ENCODE measurements around the gene NRF1. TPM values are rescaled to one million over a fixed set of nuclear protein-coding genes. Genes with fewer than 3 reads are reported as not detected.
A peak's percentile ranks its signal among the peaks of the same experiment; 100 is the strongest.
"Not testable (repeated sequence)": the region's sequence is repeated elsewhere in the genome, so short reads cannot be mapped to it uniquely, and the experiment has no call there.

Gene NRF1
- total RNA-seq, 2 donors from 2014 or later = 22.9 to 26.4 TPM

GRCh38 chr7:129671266-129671665, 59.7 kb downstream of the NRF1 start:
- no peak overlapping the region for H3K27ac Mint-ChIP-seq
- WGBS, 2 experiments (ENCODE audit: insufficient coverage in 1 of 2, insufficient read length in 1 of 2) = 93 to 96% methylated on average over 7 to 9 of the region's 9 CpGs
- no peak overlapping the region for H3K27ac ChIP-seq (ENCODE audit: low read depth, low read length)
- peaks cover 51% of the 10 kb centered on the region for H3K36me3 ChIP-seq (ENCODE audit: control insufficient read depth, insufficient read depth, low read length)
- no peak for TF ChIP-seq CTCF (conservative IDR thresholded peaks at IDR 0.05)
- no peak for DNase-seq
- H3K9ac ChIP-seq (ENCODE audit: extremely low read depth, low read length, poor library complexity, severe bottlenecking) = no peak overlapping the region
- H3K36me3 Mint-ChIP-seq (ENCODE audit: low read depth) = peaks cover 30% of the 10 kb centered on the region
- peaks cover 21% of the 10 kb centered on the region for H3K9me3 Mint-ChIP-seq
- H3K4me1 ChIP-seq (ENCODE audit: control insufficient read depth, insufficient read depth, low read length) = no peaks in the 10 kb centered on the region
- H3K4me3 Mint-ChIP-seq = no peak overlapping the region
- no peaks in the 10 kb centered on the region for H3K4me1 Mint-ChIP-seq
- no peak overlapping the region for H3K4me3 ChIP-seq (ENCODE audit: low read length)
- H3K9me3 ChIP-seq (ENCODE audit: control insufficient read depth, low read length) = peaks cover 39% of the 10 kb centered on the region
- H3K27me3 ChIP-seq (ENCODE audit: control insufficient read depth, insufficient read depth, low read length, poor library complexity, severe bottlenecking) = no peaks in the 10 kb centered on the region
- H3K27me3 Mint-ChIP-seq (ENCODE audit: insufficient read depth) = no peaks in the 10 kb centered on the region

GRCh38 chr7:129674475-129674874, 63.0 kb downstream of the NRF1 start:
- H3K4me3 Mint-ChIP-seq; H3K4me1 Mint-ChIP-seq; H3K4me1 ChIP-seq (ENCODE audit: control insufficient read depth, insufficient read depth, low read length); H3K27ac Mint-ChIP-seq; H3K27me3 ChIP-seq (ENCODE audit: control insufficient read depth, insufficient read depth, low read length, poor library complexity, severe bottlenecking); H3K9ac ChIP-seq (ENCODE audit: extremely low read depth, low read length, poor library complexity, severe bottlenecking); H3K27me3 Mint-ChIP-seq (ENCODE audit: insufficient read depth); H3K27ac ChIP-seq (ENCODE audit: low read depth, low read length); DNase-seq: not testable (repeated sequence)
- H3K4me3 ChIP-seq (ENCODE audit: low read length) = peak overlapping the region; percentile 0
- peaks cover 70% of the 10 kb centered on the region for H3K36me3 ChIP-seq (ENCODE audit: control insufficient read depth, insufficient read depth, low read length)
- H3K9me3 ChIP-seq (ENCODE audit: control insufficient read depth, low read length) = peaks cover 37% of the 10 kb centered on the region
- H3K9me3 Mint-ChIP-seq = peaks cover 21% of the 10 kb centered on the region
- WGBS, 2 experiments (ENCODE audit: insufficient coverage in 1 of 2, insufficient read length in 1 of 2) = 94 to 100% methylated on average over 4 of the region's 4 CpGs
- H3K36me3 Mint-ChIP-seq (ENCODE audit: low read depth) = peaks cover 47% of the 10 kb centered on the region

- Histone ChIP-seq H3K9me3 (ENCODE audit: control insufficient read depth, low read length) (peaks cover 37% of the 10 kb centered on the region), H3K4me1 (ENCODE audit: control insufficient read depth, insufficient read depth, low read length) (no peaks in the 10 kb centered on the region), H3K27me3 (ENCODE audit: control insufficient read depth, insufficient read depth, low read length, poor library complexity, severe bottlenecking) (no peaks in the 10 kb centered on the region), H3K36me3 (ENCODE audit: control insufficient read depth, insufficient read depth, low read length) (peaks cover 75% of the 10 kb centered on the region), H3K9ac (ENCODE audit: extremely low read depth, low read length, poor library complexity, severe bottlenecking) (no peak overlapping the region), H3K4me3 (ENCODE audit: low read length) (peak overlapping the region; percentile 49), H3K27ac (ENCODE audit: low read depth, low read length) (no peak overlapping the region)
- H3K4me1 Mint-ChIP-seq = no peaks in the 10 kb centered on the region
- no peak for DNase-seq
- H3K36me3 Mint-ChIP-seq (ENCODE audit: low read depth) = peaks cover 52% of the 10 kb centered on the region
- H3K9me3 Mint-ChIP-seq = peaks cover 21% of the 10 kb centered on the region
- WGBS, 2 experiments (ENCODE audit: insufficient coverage in 1 of 2, insufficient read length in 1 of 2) = 94 to 96% methylated on average over 2 of the region's 2 CpGs
- no peaks in the 10 kb centered on the region for H3K27me3 Mint-ChIP-seq (ENCODE audit: insufficient read depth)
- no peak overlapping the region for H3K4me3 Mint-ChIP-seq
- H3K27ac Mint-ChIP-seq = no peak overlapping the region
- TF ChIP-seq CTCF (conservative IDR thresholded peaks at IDR 0.05) = no peak
These were observed 64.0 kb downstream of the NRF1 start for GRCh38 chr7:129675521-129675920.

Measured in endodermal cell (in vitro differentiated cells).